ENCODE measurements around the gene SEMA6A.

- no peak for TF ChIP-seq CTCF (conservative IDR thresholded peaks at IDR 0.05; ENCODE audit: low read depth, low read length)
- TF ChIP-seq EZH2 (IDR thresholded peaks at IDR 0.05; ENCODE audit: low read length, unreplicated experiment) = no peak
- TF ChIP-seq EZH2phosphoT487 (IDR thresholded peaks at IDR 0.05; ENCODE audit: borderline replicate concordance, low read length) = no peak
Observed at GRCh38 chr5:116415182-116415581, 159.4 kb downstream of the SEMA6A start.

Data from PC-3 (cell line).